IMR-90 (cell line): Measurements from ENCODE around the gene KAT2A. TPM values are rescaled to one million over a fixed set of nuclear protein-coding genes. Genes with fewer than 3 reads are reported as not detected.

Experiments used
- ATAC-seq: fragments of 200-7000 bp; cut with Tn5 transposase; 2 replicates; pipeline ENCODE4 v1.9.1; 2020; ENCODE audit warnings: low read depth, mild to moderate bottlenecking, moderate library complexity
- BruUV-seq: library from RNA; stranded (reverse); fragments of 400-500 nt; replicated peaks from 2 replicates; lab custom pipeline; 2021; lab: Mats Ljungman, UMichigan
- CTCF ChIA-PET: fragments of 300-600 bp; formaldehyde crosslinking; extraction: SDS; loops from one replicate; lab custom pipeline; 2021; ENCODE audit warnings: antibody characterized with exemption; lab: Yijun Ruan, JAX
- POLR2A ChIA-PET: fragments of 300-600 bp; sonication (Branson Sonifier 250); formaldehyde crosslinking; loops from one replicate; lab custom pipeline; 2022; ENCODE audit warnings: antibody characterized with exemption; ENCODE audit not compliant: unreplicated experiment; lab: Charles Lee
- DNase-seq: peaks from one replicate; pipeline ENCODE4 v3.0.0; 2013
- H2AFZ ChIP-seq: replicated peaks from 2 replicates; pipeline ENCODE3; 2013; ENCODE audit warnings: low read length, mild to moderate bottlenecking; ENCODE audit not compliant: poor library complexity
- H2AK5ac ChIP-seq: 2 replicates; pipeline ENCODE4 v1.6.1; 2013; ENCODE audit warnings: low read depth, low read length, inconsistent platforms
- H2AK9ac ChIP-seq: replicated peaks from 2 replicates; pipeline ENCODE3; 2013; ENCODE audit warnings: mild to moderate bottlenecking, low read depth, low read length, moderate library complexity; ENCODE audit not compliant: poor library complexity
- H2BK120ac ChIP-seq: 2 replicates; pipeline ENCODE4 v1.6.1; 2013; ENCODE audit warnings: low read depth, low read length, inconsistent platforms
- H2BK15ac ChIP-seq: 3 replicates; pipeline ENCODE4 v1.6.1; 2013; ENCODE audit warnings: low read depth, low read length, inconsistent platforms
- H2BK20ac ChIP-seq: 2 replicates; pipeline ENCODE4 v1.6.1; 2013; ENCODE audit warnings: low read depth, mild to moderate bottlenecking, inconsistent platforms, low read length, moderate library complexity
- H2BK5ac ChIP-seq: 2 replicates; pipeline ENCODE4 v1.6.1; 2013; ENCODE audit warnings: mild to moderate bottlenecking, low read depth, low read length, inconsistent platforms; ENCODE audit not compliant: poor library complexity, severe bottlenecking
- H3K14ac ChIP-seq: replicated peaks from 2 replicates; pipeline ENCODE4 v1.6.1; 2013; ENCODE audit warnings: low read depth, low read length, inconsistent platforms
- H3K18ac ChIP-seq: 2 replicates; pipeline ENCODE4 v1.6.1; 2013; ENCODE audit warnings: low read depth, low read length, control low read depth
- H3K23ac ChIP-seq: 2 replicates; pipeline ENCODE4 v1.6.1; 2013; ENCODE audit warnings: low read depth, low read length, inconsistent platforms
- H3K27ac ChIP-seq: 2 replicates; pipeline ENCODE4 v1.5.1; 2013; ENCODE audit warnings: mild to moderate bottlenecking, control low read depth, low read length; ENCODE audit not compliant: insufficient read depth
- H3K27me3 ChIP-seq: 2 replicates; pipeline ENCODE4 v1.6.1; 2013; ENCODE audit warnings: low read length; ENCODE audit not compliant: control insufficient read depth, insufficient read depth
- H3K36me3 ChIP-seq: 2 replicates; pipeline ENCODE4 v1.6.1; 2013; ENCODE audit warnings: low read length, mixed read lengths; ENCODE audit not compliant: control insufficient read depth, insufficient read depth
- H3K4ac ChIP-seq: 2 replicates; pipeline ENCODE4 v1.6.1; 2013; ENCODE audit warnings: low read depth, low read length, inconsistent platforms
- H3K4me1 ChIP-seq: 2 replicates; pipeline ENCODE4 v1.6.1; 2013; ENCODE audit warnings: low read length, mixed read lengths; ENCODE audit not compliant: control insufficient read depth, insufficient read depth
- H3K4me2 ChIP-seq: 2 replicates; pipeline ENCODE4 v1.6.1; 2013; ENCODE audit warnings: low read depth, mild to moderate bottlenecking, control low read depth, low read length, moderate library complexity
- H3K4me3 ChIP-seq: 2 replicates; pipeline ENCODE4 v1.5.1; 2013; ENCODE audit warnings: low read depth, mild to moderate bottlenecking, control low read depth, low read length, moderate library complexity; ENCODE audit not compliant: insufficient read depth
- H3K56ac ChIP-seq: 2 replicates; pipeline ENCODE4 v1.6.1; 2013; ENCODE audit warnings: low read length, inconsistent platforms; ENCODE audit not compliant: insufficient read depth; ENCODE audit errors: extremely low read depth
- H3K79me1 ChIP-seq, 2 experiments: 2 replicates each; pipeline ENCODE4 v1.6.1; 2013; ENCODE audit warnings: low read length in 2 of 2, inconsistent platforms in 1 of 2, low read depth in 1 of 2
- H3K9ac ChIP-seq: 2 replicates; pipeline ENCODE4 v1.6.1; 2013; ENCODE audit warnings: low read depth, low read length, control low read depth
- H3K9me1 ChIP-seq: 2 replicates; pipeline ENCODE4 v1.6.1; 2013; ENCODE audit warnings: low read length, inconsistent platforms; ENCODE audit not compliant: insufficient read depth
- H3K9me3 ChIP-seq: 2 replicates; pipeline ENCODE4 v1.6.1; 2013; ENCODE audit warnings: low read length; ENCODE audit not compliant: control insufficient read depth, insufficient read depth
- H4K20me1 ChIP-seq: 2 replicates; pipeline ENCODE4 v1.6.1; 2013; ENCODE audit warnings: low read length, inconsistent platforms; ENCODE audit not compliant: insufficient read depth
- H4K5ac ChIP-seq: 2 replicates; pipeline ENCODE4 v1.6.1; 2013; ENCODE audit warnings: mild to moderate bottlenecking, low read depth, low read length, control low read depth
- H4K8ac ChIP-seq, 2 experiments: 2 replicates each; pipeline ENCODE4 v1.6.1; 2013; ENCODE audit warnings: low read depth in 2 of 2, low read length in 2 of 2, control low read depth in 1 of 2, inconsistent platforms in 1 of 2
- H4K91ac ChIP-seq: 2 replicates; pipeline ENCODE4 v1.6.1; 2013; ENCODE audit warnings: low read depth, low read length, inconsistent platforms; ENCODE audit not compliant: insufficient read depth
- CEBPB ChIP-seq: IDR thresholded peaks from 2 replicates; pipeline ENCODE4 v1.6.1; 2012; ENCODE audit warnings: low read depth, low read length, improper control_type of control experiment
- CHD1 ChIP-seq: IDR thresholded peaks from 2 replicates; pipeline ENCODE4 v1.6.1; 2012; ENCODE audit warnings: low read depth, low read length, improper control_type of control experiment
- FOS ChIP-seq: fragments of 150-350 bp; IDR thresholded peaks from 2 replicates; pipeline ENCODE4 v1.6.1; 2016; ENCODE audit warnings: low read depth, low read length
- MAFK ChIP-seq: IDR thresholded peaks from 2 replicates; pipeline ENCODE4 v1.6.1; 2012; ENCODE audit warnings: low read depth, low read length, improper control_type of control experiment
- NFE2L2 ChIP-seq: fragments of 150-350 bp; IDR thresholded peaks from 2 replicates; pipeline ENCODE4 v1.6.1; 2016; ENCODE audit warnings: low read depth, mild to moderate bottlenecking, low read length
- RAD21 ChIP-seq: IDR thresholded peaks from 2 replicates; pipeline ENCODE4 v1.6.1; 2012; ENCODE audit warnings: low read length, improper control_type of control experiment
- RCOR1 ChIP-seq: IDR thresholded peaks from 2 replicates; pipeline ENCODE4 v1.6.1; 2012; ENCODE audit warnings: mild to moderate bottlenecking, low read length, improper control_type of control experiment; ENCODE audit not compliant: insufficient replicate concordance
- SMC3 ChIP-seq: fragments of 150-350 bp; IDR thresholded peaks from 2 replicates; pipeline ENCODE4 v1.6.1; 2016; ENCODE audit warnings: low read depth, mild to moderate bottlenecking, antibody characterized with exemption, low read length, moderate library complexity
- WGBS, 2 experiments: methylation state at CpG; one replicate each; pipeline versions ENCODE4 v1.1.5 to v1.1.7; 2013; ENCODE audit warnings: missing lambda C conversion rate in 2 of 2; ENCODE audit not compliant: insufficient read length in 1 of 2; ENCODE audit errors: extremely low coverage in 2 of 2; 5-methylcytosine and 5-hydroxymethylcytosine counted together
- dilution Hi-C: fragments of 300-500 bp; cut with HindIII; formaldehyde crosslinking; loops from one replicate; pipeline ENCODE4 v1.14.3; 2018; ENCODE audit warnings: low sequenced_read_pairs; ENCODE audit not compliant: unreplicated experiment
- in situ Hi-C: fragments of 300-500 bp; cut with MboI; formaldehyde crosslinking; loops from 3 replicates; pipeline ENCODE4 v1.14.3; 2019; ENCODE audit warnings: low sequenced_read_pairs, inconsistent platforms, mixed read lengths
- intact Hi-C: fragments of 100-400 bp; cut with micrococcal nuclease; formaldehyde crosslinking; loops from 2 replicates; pipeline ENCODE4 v1.10.0; 2022
- polyA plus RNA-seq, 3 experiments: library from polyadenylated mRNA; depleted of rRNA; stranded (reverse); fragments of >200 nt; gene quantifications; 2 replicates each; pipeline ENCODE4 v1.2.3, GENCODE V29; 2012; ENCODE audit warnings: low replicate concordance in 1 of 3
- total RNA-seq: library from RNA; depleted of rRNA; stranded (reverse); fragments of >200 nt; gene quantifications from 2 replicates; pipeline ENCODE4 v1.2.3, GENCODE V29; 2012
- TF ChIP-seq, protein P1 (sequence below): conservative IDR thresholded peaks from 2 replicates; pipeline ENCODE4 v1.5.1; 2012; ENCODE audit warnings: mild to moderate bottlenecking, low read depth, low read length, improper control_type of control experiment
- TF ChIP-seq, protein P2 (sequence below): fragments of 150-350 bp; IDR thresholded peaks from 2 replicates; pipeline ENCODE4 v1.6.1; 2016; ENCODE audit warnings: low read depth, mild to moderate bottlenecking, low read length, moderate library complexity, borderline replicate concordance

KAT2A gene
- total and polyA plus RNA-seq, 2 of the 4 experiments (the other 2 are of a cell fraction), result 6.3 to 28.2 TPM

DNA sequence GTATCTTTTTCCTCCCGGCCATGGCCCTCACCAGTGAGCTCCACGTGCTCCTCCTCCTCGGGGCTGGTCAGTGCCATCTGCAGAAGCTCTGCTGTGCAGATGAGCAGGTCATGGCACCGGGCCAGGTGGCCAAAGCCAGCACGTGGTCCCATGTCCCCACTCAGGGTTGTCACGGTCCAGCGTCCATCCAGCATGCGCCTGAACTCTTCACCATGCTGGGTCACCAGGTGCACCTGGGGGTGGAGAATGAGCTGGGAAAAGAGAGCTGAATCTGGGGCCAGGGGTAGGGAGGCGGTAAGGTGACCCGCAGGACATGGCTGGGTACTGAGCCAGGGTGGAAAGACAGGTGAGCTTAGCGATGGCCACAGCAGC lies 9.9 kb downstream of the KAT2A start:
- WGBS, 2 experiments, result 89% methylated on average over 7 of the region's 11 CpGs; no CpG with 5 or more reads in 1 of the 2 experiments
- Histone ChIP-seq H2BK120ac (no peak overlapping the region), H3K23ac (no peak overlapping the region), H3K9ac (no peak overlapping the region), H3K27me3 (no peaks in the 10 kb centered on the region), H4K5ac (no peak overlapping the region), H3K4me2 (no peak overlapping the region), H2BK5ac (no peak overlapping the region), H4K8ac (no peak overlapping the region), H3K79me1 (no peaks in the 10 kb centered on the region), H2AK9ac (peak overlapping the region; percentile 40), H3K9me1 (peaks cover 4% of the 10 kb centered on the region; the same call in 1 of the 2 replicates), H4K91ac (no peak overlapping the region), H2BK20ac (no peak overlapping the region), H3K14ac (no peak overlapping the region), H3K9me3 (no peaks in the 10 kb centered on the region), H3K4ac (no peak overlapping the region), H3K56ac (no peak overlapping the region), H2BK15ac (no peak overlapping the region), H2AFZ (peak overlapping the region; percentile 39), H3K36me3 (peaks cover 12% of the 10 kb centered on the region; the same call in 1 of the 2 replicates), H2AK5ac (no peak overlapping the region), H4K20me1 (no peaks in the 10 kb centered on the region), H3K27ac (no peak overlapping the region), H3K4me3 (no peak overlapping the region), H3K18ac (no peak overlapping the region), H3K4me1 (peaks cover 6% of the 10 kb centered on the region; the same call in 1 of the 2 replicates)
- no peak for ATAC-seq
- in situ Hi-C loops, result loop anchor here (5.0 kb wide), 2 partner anchors 84 to 144 kb away; partner anchors contain the start of gene CNP
- ChIA-PET POLR2A (no interaction called here), CTCF (interaction anchor here (0.8 to 1.5 kb wide), 2 partner anchors 10 to 86 kb away, joined by 3 to 5 read pairs; no protein-coding TSS in a partner anchor)
- TF ChIP-seq RCOR1 (no peak), SMC3 (no peak), FOS (no peak), MAFK (no peak), CHD1 (no peak), RAD21 (no peak), NFE2L2 (no peak), CEBPB (no peak)
- TF ChIP-seq, protein P1, sequence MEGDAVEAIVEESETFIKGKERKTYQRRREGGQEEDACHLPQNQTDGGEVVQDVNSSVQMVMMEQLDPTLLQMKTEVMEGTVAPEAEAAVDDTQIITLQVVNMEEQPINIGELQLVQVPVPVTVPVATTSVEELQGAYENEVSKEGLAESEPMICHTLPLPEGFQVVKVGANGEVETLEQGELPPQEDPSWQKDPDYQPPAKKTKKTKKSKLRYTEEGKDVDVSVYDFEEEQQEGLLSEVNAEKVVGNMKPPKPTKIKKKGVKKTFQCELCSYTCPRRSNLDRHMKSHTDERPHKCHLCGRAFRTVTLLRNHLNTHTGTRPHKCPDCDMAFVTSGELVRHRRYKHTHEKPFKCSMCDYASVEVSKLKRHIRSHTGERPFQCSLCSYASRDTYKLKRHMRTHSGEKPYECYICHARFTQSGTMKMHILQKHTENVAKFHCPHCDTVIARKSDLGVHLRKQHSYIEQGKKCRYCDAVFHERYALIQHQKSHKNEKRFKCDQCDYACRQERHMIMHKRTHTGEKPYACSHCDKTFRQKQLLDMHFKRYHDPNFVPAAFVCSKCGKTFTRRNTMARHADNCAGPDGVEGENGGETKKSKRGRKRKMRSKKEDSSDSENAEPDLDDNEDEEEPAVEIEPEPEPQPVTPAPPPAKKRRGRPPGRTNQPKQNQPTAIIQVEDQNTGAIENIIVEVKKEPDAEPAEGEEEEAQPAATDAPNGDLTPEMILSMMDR, result no peak
- TF ChIP-seq, protein P2, sequence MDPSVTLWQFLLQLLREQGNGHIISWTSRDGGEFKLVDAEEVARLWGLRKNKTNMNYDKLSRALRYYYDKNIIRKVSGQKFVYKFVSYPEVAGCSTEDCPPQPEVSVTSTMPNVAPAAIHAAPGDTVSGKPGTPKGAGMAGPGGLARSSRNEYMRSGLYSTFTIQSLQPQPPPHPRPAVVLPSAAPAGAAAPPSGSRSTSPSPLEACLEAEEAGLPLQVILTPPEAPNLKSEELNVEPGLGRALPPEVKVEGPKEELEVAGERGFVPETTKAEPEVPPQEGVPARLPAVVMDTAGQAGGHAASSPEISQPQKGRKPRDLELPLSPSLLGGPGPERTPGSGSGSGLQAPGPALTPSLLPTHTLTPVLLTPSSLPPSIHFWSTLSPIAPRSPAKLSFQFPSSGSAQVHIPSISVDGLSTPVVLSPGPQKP, result no peak
- dilution Hi-C loops, result no loop called here
- no TSS peak for BruUV-seq
- no peak for DNase-seq
- intact Hi-C loops, result no loop called here
